HG03175 (cell line): Measurements from ENCODE around the gene GOLGA6L7.
"Not testable (repeated sequence)": the region's sequence is repeated elsewhere in the genome, so short reads cannot be mapped to it uniquely, and the experiment has no call there.

Source experiments
- ATAC-seq: cut with Tn5 transposase; IDR thresholded peaks from one replicate; pipeline ENCODE4 v1.9.1; 2021; ENCODE audit warnings: mild to moderate bottlenecking, moderate library complexity; ENCODE audit not compliant: unreplicated experiment

GOLGA6L7 gene

GRCh38 chr15:28847959-28848358 is 485 bp downstream of the GOLGA6L7 start:
- not testable (repeated sequence) for ATAC-seq

- ATAC-seq: peak; percentile 57
Measured at GRCh38 chr15:28847247-28847646, 1.2 kb downstream of the GOLGA6L7 start.

- ATAC-seq: not testable (repeated sequence)
Measured at GRCh38 chr15:28844147-28844546, 4.3 kb downstream of the GOLGA6L7 start.

GRCh38 chr15:28843520-28843919 is 4.9 kb downstream of the GOLGA6L7 start:
- ATAC-seq: not testable (repeated sequence)

GRCh38 chr15:28842210-28842609 is 6.2 kb downstream of the GOLGA6L7 start:
- not testable (repeated sequence) for ATAC-seq

- ATAC-seq: not testable (repeated sequence)
Measured at GRCh38 chr15:28840285-28840684, 8.2 kb downstream of the GOLGA6L7 start.

- not testable (repeated sequence) for ATAC-seq
Measured at GRCh38 chr15:28834957-28835585, 13.4 kb downstream of the GOLGA6L7 start.

GRCh38 chr15:28831897-28832587 is 16.4 kb downstream of the GOLGA6L7 start:
- ATAC-seq: not testable (repeated sequence)

GRCh38 chr15:28821420-28821819 is 27.0 kb downstream of the GOLGA6L7 start:
- ATAC-seq: not testable (repeated sequence)

- not testable (repeated sequence) for ATAC-seq
Measured at GRCh38 chr15:28819930-28820295, 28.5 kb downstream of the GOLGA6L7 start.

- not testable (repeated sequence) for ATAC-seq
Measured at GRCh38 chr15:28819019-28819929, 29.2 kb downstream of the GOLGA6L7 start.

- ATAC-seq: not testable (repeated sequence)
Measured at GRCh38 chr15:28818168-28818567, 30.3 kb downstream of the GOLGA6L7 start.

- ATAC-seq: not testable (repeated sequence)
Measured at GRCh38 chr15:28814059-28814458, 34.4 kb downstream of the GOLGA6L7 start.

- ATAC-seq: not testable (repeated sequence)
Measured at GRCh38 chr15:28813392-28813791, 35.1 kb downstream of the GOLGA6L7 start.

GRCh38 chr15:28811852-28812550 is 36.4 kb downstream of the GOLGA6L7 start:
- not testable (repeated sequence) for ATAC-seq

GRCh38 chr15:28810444-28810843 is 38.0 kb downstream of the GOLGA6L7 start:
- ATAC-seq: not testable (repeated sequence)

GRCh38 chr15:28808136-28808535 is 40.3 kb downstream of the GOLGA6L7 start:
- ATAC-seq: not testable (repeated sequence)

- ATAC-seq: not testable (repeated sequence)
Measured at GRCh38 chr15:28800366-28800765, 48.1 kb downstream of the GOLGA6L7 start.

GRCh38 chr15:28798234-28798633 is 50.2 kb downstream of the GOLGA6L7 start:
- not testable (repeated sequence) for ATAC-seq

- ATAC-seq: not testable (repeated sequence)
Measured at GRCh38 chr15:28794231-28794630, 54.2 kb downstream of the GOLGA6L7 start.
